Glutamatergic neuron (in vitro differentiated cells): Measurements from ENCODE around the gene ADAM22. TPM values are rescaled to one million over a fixed set of nuclear protein-coding genes. Genes with fewer than 3 reads are reported as not detected.

Experiments
- DNase-seq: peaks from one replicate; pipeline ENCODE4 v3.0.0; 2022
- H3K27ac Mint-ChIP-seq: one replicate; pipeline ENCODE4 v1.8.0; 2020; ENCODE audit warnings: mild to moderate bottlenecking, mixed read lengths, inconsistent platforms; ENCODE audit not compliant: unreplicated experiment
- H3K27me3 Mint-ChIP-seq: one replicate; pipeline ENCODE4 v1.8.0; 2020; ENCODE audit warnings: mild to moderate bottlenecking, moderate library complexity, mixed read lengths, inconsistent platforms; ENCODE audit not compliant: unreplicated experiment
- H3K36me3 Mint-ChIP-seq: one replicate; pipeline ENCODE4 v1.8.0; 2020; ENCODE audit warnings: mild to moderate bottlenecking, mixed read lengths, inconsistent platforms; ENCODE audit not compliant: unreplicated experiment
- H3K4me1 Mint-ChIP-seq: one replicate; pipeline ENCODE4 v1.8.0; 2020; ENCODE audit warnings: mild to moderate bottlenecking, low read depth, mixed read lengths, inconsistent platforms; ENCODE audit not compliant: unreplicated experiment
- H3K4me3 Mint-ChIP-seq: one replicate; pipeline ENCODE4 v1.8.0; 2020; ENCODE audit warnings: mild to moderate bottlenecking, mixed read lengths, inconsistent platforms; ENCODE audit not compliant: unreplicated experiment
- H3K9me3 Mint-ChIP-seq: one replicate; pipeline ENCODE4 v1.8.0; 2020; ENCODE audit warnings: mild to moderate bottlenecking, moderate library complexity, mixed read lengths, inconsistent platforms; ENCODE audit not compliant: unreplicated experiment
- total RNA-seq: library from RNA; stranded (reverse); fragmentation: NEBNext Ultra II Directional; extraction: Animal tissue kit (Norgen Biotek cat#: 25700); gene quantifications from one replicate; pipeline ENCODE4 v1.2.1, GENCODE V29; 2021; ENCODE audit not compliant: unreplicated experiment
- TF ChIP-seq, protein P1 (sequence below): fragments of 200-600 bp; sonication (generic); IDR thresholded peaks from one replicate; pipeline ENCODE4 v1.5.0; 2021; ENCODE audit not compliant: partially characterized antibody, unreplicated experiment

The ADAM22 gene
- total RNA-seq, 1 donor from 2014 or later: 91.9 TPM

DNA sequence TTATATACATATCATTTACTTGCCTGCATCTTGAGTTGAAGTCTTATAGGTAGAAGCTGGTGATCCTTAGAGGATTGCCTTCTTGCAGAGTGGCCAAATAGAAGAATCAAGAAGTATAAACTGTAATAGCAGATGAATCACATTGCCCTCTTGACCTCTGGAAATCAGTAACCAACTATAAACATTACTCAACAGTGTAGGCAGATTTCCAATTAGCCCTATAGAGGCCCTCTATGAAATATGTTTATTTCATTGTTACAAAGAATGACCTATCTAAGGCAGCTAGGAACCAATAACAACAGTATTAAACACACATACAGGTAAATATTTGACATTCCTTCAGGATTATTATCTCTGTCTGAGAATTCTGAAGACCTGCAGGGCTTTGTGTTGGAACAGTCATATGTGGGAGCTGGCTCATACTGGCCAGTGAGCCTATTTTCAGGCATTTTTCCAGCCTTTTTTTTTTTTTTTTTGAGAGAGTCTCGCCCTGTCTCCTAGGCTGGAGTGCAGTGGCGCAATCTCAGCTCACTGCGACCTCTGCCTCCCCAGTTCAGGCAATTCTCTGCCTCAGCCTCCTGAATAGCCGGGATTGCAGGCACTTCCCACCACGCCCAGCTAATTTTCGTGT lies 292.9 kb downstream of the ADAM22 start:
- no peaks in the 10 kb centered on the region for H3K4me1 Mint-ChIP-seq
- no peaks in the 10 kb centered on the region for H3K27me3 Mint-ChIP-seq
- peaks cover 10% of the 10 kb centered on the region for H3K36me3 Mint-ChIP-seq
- no peaks in the 10 kb centered on the region for H3K9me3 Mint-ChIP-seq
- no peak overlapping the region for H3K4me3 Mint-ChIP-seq
- H3K27ac Mint-ChIP-seq: no peak overlapping the region
- no peak for DNase-seq
- TF ChIP-seq, protein P1, sequence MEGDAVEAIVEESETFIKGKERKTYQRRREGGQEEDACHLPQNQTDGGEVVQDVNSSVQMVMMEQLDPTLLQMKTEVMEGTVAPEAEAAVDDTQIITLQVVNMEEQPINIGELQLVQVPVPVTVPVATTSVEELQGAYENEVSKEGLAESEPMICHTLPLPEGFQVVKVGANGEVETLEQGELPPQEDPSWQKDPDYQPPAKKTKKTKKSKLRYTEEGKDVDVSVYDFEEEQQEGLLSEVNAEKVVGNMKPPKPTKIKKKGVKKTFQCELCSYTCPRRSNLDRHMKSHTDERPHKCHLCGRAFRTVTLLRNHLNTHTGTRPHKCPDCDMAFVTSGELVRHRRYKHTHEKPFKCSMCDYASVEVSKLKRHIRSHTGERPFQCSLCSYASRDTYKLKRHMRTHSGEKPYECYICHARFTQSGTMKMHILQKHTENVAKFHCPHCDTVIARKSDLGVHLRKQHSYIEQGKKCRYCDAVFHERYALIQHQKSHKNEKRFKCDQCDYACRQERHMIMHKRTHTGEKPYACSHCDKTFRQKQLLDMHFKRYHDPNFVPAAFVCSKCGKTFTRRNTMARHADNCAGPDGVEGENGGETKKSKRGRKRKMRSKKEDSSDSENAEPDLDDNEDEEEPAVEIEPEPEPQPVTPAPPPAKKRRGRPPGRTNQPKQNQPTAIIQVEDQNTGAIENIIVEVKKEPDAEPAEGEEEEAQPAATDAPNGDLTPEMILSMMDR: no peak

DNA sequence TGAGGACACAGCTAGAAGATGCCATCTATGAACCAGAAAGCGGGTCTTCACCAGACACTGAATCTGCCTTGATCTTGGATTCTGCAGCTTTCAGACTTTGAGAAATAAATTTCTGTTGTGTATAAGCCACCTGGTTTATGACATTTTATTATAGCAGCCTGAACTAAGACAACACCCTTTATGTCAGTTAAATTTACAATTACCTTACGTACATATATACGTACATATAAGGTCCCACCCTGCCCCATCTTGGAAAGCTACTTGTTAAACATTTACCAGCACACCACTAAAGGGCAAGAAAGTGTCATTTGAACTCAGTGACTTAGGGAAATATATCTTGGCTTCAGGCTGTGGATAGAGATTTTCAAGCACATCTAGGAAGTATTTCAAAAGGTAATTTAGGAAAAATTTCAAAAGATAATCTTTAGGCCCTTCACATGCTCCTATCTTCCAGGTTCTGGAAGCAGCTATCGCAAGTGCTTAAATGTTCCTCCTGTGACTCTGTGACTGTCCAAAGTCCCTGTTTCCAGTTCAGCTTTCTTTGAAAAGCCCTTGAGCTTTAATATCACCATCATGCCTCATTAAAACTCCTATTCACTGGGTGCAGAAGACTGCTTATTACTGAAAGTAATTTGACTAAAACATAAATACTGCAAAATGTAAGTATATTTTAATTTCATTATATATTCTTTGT lies 295.4 kb downstream of the ADAM22 start:
- no peaks in the 10 kb centered on the region for H3K27me3 Mint-ChIP-seq

DNA sequence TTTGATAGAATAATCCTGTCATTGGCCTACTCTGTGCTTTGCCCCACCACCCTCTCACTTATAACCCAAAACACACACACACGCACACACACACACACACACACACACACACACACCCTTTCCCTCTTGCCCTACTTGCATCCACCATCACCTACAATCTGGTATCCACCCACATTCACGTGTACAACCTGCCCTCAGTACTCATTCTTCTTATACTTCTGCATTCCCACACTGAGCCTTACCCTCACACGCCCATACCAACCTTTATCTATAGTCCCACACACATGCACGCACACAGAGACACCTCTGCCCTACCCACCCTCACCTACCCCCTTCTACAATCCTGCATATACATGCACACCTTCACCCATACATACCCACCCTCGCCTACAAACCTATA lies 296.6 kb downstream of the ADAM22 start:
- TF ChIP-seq, protein P1: no peak
- peaks cover 10% of the 10 kb centered on the region for H3K36me3 Mint-ChIP-seq
- no peak overlapping the region for H3K4me3 Mint-ChIP-seq
- no peaks in the 10 kb centered on the region for H3K27me3 Mint-ChIP-seq
- H3K4me1 Mint-ChIP-seq: no peaks in the 10 kb centered on the region
- no peak for DNase-seq
- H3K27ac Mint-ChIP-seq: no peak overlapping the region
- no peaks in the 10 kb centered on the region for H3K9me3 Mint-ChIP-seq

More for the DNA sequence above, 295.4 kb downstream of the ADAM22 start:
- DNase-seq: no peak
- no peak overlapping the region for H3K4me3 Mint-ChIP-seq
- TF ChIP-seq, protein P1: no peak
- H3K4me1 Mint-ChIP-seq: no peaks in the 10 kb centered on the region
- H3K36me3 Mint-ChIP-seq: peaks cover 10% of the 10 kb centered on the region
- no peaks in the 10 kb centered on the region for H3K9me3 Mint-ChIP-seq
- H3K27ac Mint-ChIP-seq: no peak overlapping the region

DNA sequence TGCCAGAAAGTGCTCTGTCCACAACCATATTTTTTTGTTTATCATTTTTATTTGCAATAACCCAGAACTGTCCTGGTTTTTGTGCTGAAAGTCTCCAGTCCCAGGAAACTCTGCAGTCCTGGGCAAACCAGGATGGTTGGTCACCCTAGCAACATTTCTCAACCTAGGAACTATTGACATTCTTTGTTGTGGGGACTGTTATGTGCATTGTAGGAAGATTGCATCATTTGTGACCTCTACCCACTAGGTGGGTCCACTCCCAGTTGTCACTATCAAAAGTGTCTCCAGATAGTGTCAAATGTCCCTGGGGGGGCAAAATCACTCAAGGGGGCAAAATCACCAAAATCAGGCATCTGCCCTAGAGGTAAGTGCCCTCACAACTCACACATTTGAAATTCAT lies 299.8 kb downstream of the ADAM22 start:
- H3K4me1 Mint-ChIP-seq: peaks cover 2% of the 10 kb centered on the region
- H3K27me3 Mint-ChIP-seq: no peaks in the 10 kb centered on the region
- H3K9me3 Mint-ChIP-seq: no peaks in the 10 kb centered on the region
- TF ChIP-seq, protein P1: no peak
- no peak overlapping the region for H3K27ac Mint-ChIP-seq
- peaks cover 2% of the 10 kb centered on the region for H3K36me3 Mint-ChIP-seq
- no peak overlapping the region for H3K4me3 Mint-ChIP-seq
- no peak for DNase-seq

DNA sequence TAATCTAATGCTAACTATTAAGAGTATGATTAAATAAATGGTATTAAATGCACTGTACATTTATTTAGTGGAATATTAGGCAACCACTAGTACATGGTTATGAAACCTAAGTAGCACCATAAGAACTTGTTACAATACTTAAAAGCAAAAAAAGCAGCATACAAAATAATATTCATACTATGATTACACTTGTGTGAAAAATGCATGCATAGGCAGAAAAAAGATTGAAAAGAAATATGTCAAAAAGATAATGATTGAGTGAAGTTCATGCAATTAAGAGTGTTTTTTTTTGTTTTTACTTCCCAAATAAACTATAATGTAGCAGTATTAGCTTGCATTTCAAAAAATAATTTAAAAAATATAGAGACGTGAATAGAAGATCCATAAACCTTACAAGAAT lies 305.8 kb downstream of the ADAM22 start:
- DNase-seq: no peak
- Mint-ChIP-seq H3K4me1 (peaks cover 5% of the 10 kb centered on the region), H3K4me3 (no peak overlapping the region), H3K27me3 (no peaks in the 10 kb centered on the region), H3K9me3 (peaks cover 1% of the 10 kb centered on the region), H3K36me3 (no peaks in the 10 kb centered on the region), H3K27ac (no peak overlapping the region)
- TF ChIP-seq, protein P1: no peak
